Chondrocyte (in vitro differentiated cells): ENCODE measurements around the gene MRPL20. TPM values are rescaled to one million over a fixed set of nuclear protein-coding genes. Genes with fewer than 3 reads are reported as not detected.

ENCODE experiments used
- DNase-seq: peaks from one replicate; pipeline ENCODE4 v3.0.0; 2021; ENCODE audit warnings: mixed read lengths, low spot score
- H3K27ac Mint-ChIP-seq: one replicate; pipeline ENCODE4 v1.8.0; 2021; ENCODE audit warnings: mild to moderate bottlenecking, moderate library complexity, mixed read lengths; ENCODE audit not compliant: unreplicated experiment
- H3K27me3 Mint-ChIP-seq: 2 replicates; pipeline ENCODE4 v1.8.0; 2021; ENCODE audit warnings: low read depth, mixed read lengths
- H3K36me3 Mint-ChIP-seq: 2 replicates; pipeline ENCODE4 v1.8.0; 2021; ENCODE audit warnings: low read depth, mixed read lengths
- H3K4me1 Mint-ChIP-seq: 2 replicates; pipeline ENCODE4 v1.8.0; 2021; ENCODE audit warnings: low read depth, mild to moderate bottlenecking, mixed read lengths
- H3K4me3 Mint-ChIP-seq: one replicate; pipeline ENCODE4 v1.8.0; 2021; ENCODE audit warnings: mild to moderate bottlenecking, moderate library complexity, mixed read lengths; ENCODE audit not compliant: unreplicated experiment
- H3K9me3 Mint-ChIP-seq: 2 replicates; pipeline ENCODE4 v1.8.0; 2021; ENCODE audit warnings: low read depth, mixed read lengths
- total RNA-seq: library from RNA; stranded (reverse); gene quantifications from 3 replicates; pipeline ENCODE4 v1.2.1, GENCODE V29; 2021
- TF ChIP-seq, protein P1 (sequence below): fragments of 200-600 bp; sonication (generic); IDR thresholded peaks from 2 replicates; pipeline ENCODE4 v1.5.0; 2021; ENCODE audit warnings: antibody characterized with exemption, mild to moderate bottlenecking, moderate library complexity

MRPL20 gene
- total RNA-seq, 1 donor from 2014 or later, result 75.7 TPM

- peak; percentile 99 for DNase-seq
- Mint-ChIP-seq H3K4me1 (peaks cover 26% of the 10 kb centered on the region), H3K36me3 (peaks cover 2% of the 10 kb centered on the region), H3K27me3 (no peaks in the 10 kb centered on the region), H3K27ac (peak within 1 kb of the TSS; percentile 96), H3K9me3 (no peaks in the 10 kb centered on the region), H3K4me3 (peak within 1 kb of the TSS; percentile 83)
- TF ChIP-seq, protein P1, sequence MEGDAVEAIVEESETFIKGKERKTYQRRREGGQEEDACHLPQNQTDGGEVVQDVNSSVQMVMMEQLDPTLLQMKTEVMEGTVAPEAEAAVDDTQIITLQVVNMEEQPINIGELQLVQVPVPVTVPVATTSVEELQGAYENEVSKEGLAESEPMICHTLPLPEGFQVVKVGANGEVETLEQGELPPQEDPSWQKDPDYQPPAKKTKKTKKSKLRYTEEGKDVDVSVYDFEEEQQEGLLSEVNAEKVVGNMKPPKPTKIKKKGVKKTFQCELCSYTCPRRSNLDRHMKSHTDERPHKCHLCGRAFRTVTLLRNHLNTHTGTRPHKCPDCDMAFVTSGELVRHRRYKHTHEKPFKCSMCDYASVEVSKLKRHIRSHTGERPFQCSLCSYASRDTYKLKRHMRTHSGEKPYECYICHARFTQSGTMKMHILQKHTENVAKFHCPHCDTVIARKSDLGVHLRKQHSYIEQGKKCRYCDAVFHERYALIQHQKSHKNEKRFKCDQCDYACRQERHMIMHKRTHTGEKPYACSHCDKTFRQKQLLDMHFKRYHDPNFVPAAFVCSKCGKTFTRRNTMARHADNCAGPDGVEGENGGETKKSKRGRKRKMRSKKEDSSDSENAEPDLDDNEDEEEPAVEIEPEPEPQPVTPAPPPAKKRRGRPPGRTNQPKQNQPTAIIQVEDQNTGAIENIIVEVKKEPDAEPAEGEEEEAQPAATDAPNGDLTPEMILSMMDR, result peak; percentile 63
Observed at GRCh38 chr1:1374929-1375662, 32.0 kb downstream of the MRPL20 start, which contains the start of gene AURKAIP1. Gene AURKAIP1 (minus strand): TSS chr1:1375207. CDS start chr1:1374756, 451 bp downstream.

DNA sequence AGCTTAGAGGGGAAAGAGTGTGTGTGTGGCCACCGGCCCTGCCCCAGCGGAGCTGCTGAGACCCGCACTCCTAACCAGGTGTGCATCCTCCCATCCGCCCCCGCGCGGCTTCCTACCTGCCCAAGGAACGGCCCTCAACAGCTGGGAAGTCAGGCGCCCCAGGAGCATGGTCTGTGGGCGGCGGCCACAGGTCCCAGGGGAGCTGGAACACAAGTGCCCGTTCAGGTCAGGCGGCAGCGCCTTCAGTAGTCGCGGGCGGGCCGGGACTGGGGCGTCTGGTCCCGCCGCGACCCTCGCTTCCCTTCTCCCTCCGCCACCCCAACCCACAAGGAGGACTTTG, 32.5 kb downstream of the MRPL20 start:
- no peak for DNase-seq
- H3K36me3 Mint-ChIP-seq, result peaks cover 2% of the 10 kb centered on the region
- peak overlapping the region; percentile 83 for H3K4me3 Mint-ChIP-seq
- TF ChIP-seq, protein P1, result no peak
- H3K9me3 Mint-ChIP-seq, result no peaks in the 10 kb centered on the region
- H3K4me1 Mint-ChIP-seq, result peaks cover 26% of the 10 kb centered on the region
- peak overlapping the region; percentile 79 for H3K27ac Mint-ChIP-seq
- H3K27me3 Mint-ChIP-seq, result no peaks in the 10 kb centered on the region

DNA sequence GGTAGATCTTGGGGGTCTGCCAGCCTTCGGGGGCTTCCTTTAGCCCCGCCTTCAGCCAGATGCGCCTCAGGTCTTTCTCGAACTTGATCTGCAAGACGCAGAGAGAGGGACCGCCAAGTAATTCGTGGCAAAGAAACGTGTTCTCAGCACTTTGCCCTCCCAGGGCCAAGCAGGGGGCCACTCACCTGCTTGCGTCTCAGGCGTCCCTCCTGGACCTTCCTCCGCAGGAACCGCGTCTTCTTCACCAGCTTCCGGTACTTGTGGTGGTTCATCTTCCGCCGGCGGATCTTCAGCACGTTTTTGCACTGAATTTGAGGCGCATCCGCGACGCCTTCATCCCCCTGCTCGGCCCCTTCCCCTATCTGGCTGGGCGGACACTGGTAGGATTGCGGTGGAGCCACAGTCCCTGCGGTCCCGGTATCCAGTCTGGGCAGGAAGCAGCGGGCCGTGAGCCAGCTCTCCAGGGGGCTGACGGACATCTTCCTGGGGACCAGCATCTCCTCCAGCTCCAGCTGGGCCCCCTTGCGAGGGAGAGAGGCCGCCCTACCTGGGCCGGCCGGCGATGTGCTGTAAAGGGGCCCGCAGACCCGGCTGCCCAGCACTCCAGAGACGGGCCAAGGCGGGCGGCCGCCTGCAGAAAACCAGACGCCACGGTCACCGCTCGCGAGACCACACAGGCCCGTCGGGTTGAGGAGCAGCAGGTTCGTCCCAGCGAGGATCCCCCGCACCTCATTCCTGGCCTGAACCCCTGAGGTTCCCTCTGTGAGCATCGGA, 33.1 kb downstream of the MRPL20 start:
- DNase-seq, result no peak
- Mint-ChIP-seq H3K4me1 (peaks cover 26% of the 10 kb centered on the region), H3K9me3 (no peaks in the 10 kb centered on the region), H3K4me3 (peak overlapping the region; percentile 83), H3K27me3 (no peaks in the 10 kb centered on the region), H3K27ac (peak overlapping the region; percentile 79), H3K36me3 (peaks cover 2% of the 10 kb centered on the region)
- TF ChIP-seq, protein P1, result no peak

DNA sequence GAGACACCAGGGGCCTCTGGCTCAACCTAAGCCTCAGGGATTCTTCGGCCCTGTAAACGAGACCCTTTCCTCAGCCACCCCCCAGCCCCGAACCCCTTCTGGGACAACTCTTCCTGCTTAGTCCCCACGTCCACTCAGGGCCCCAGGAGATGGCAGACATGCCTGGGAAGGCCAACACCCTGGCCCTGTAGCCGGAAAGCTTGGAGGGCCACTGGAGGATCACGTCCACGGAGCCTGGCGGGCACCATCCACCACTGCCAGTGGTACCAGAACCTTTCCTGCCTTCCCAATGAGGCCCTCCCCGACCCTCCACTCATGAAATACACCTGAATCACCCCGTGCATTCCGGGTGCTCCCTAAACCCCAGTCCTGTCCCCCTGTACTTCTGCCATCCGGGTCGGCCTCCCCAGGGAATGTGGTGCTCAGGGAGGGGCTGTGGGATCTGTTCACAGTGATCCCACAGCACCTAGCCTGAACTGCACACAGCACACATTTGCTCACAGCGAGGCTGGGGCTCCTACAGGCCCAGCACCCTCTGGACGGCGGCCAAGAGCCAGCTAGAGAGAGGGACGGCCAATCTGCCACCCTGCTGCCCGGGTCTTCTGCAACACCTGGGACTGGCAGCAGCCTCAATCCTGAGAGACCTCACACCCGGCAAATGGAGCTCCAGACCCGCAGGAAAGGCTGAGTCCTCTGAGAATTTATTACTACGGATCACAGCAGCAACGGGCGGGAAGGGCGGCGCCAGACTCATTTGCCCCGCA, 33.9 kb downstream of the MRPL20 start:
- TF ChIP-seq, protein P1, result no peak
- no peak for DNase-seq
- Mint-ChIP-seq H3K4me3 (peak overlapping the region; percentile 51), H3K27me3 (no peaks in the 10 kb centered on the region), H3K9me3 (no peaks in the 10 kb centered on the region), H3K4me1 (peaks cover 26% of the 10 kb centered on the region), H3K36me3 (peaks cover 2% of the 10 kb centered on the region), H3K27ac (no peak overlapping the region)
